Cardiac muscle cell (in vitro differentiated cells and primary cell): ENCODE data around the gene NHSL2. TPM values are rescaled to one million over a fixed set of nuclear protein-coding genes. Genes with fewer than 3 reads are reported as not detected.

Experiments used
- DNase-seq, 2 donors: peaks; one replicate each; pipeline versions ENCODE4 v3.0.0 to v3.0.0-alpha.2; 2010 to 2017; ENCODE audit warnings: low read depth in 1 of 2, low spot score in 1 of 2
- H3K27ac ChIP-seq: fragments of 200-600 bp; sonication (generic); 2 replicates; pipeline ENCODE4 v1.5.1; 2016
- H3K27me3 ChIP-seq: fragments of 200-600 bp; sonication (generic); 2 replicates; pipeline ENCODE4 v1.6.0; 2016; ENCODE audit warnings: control low read depth
- H3K36me3 ChIP-seq: fragments of 200-600 bp; sonication (generic); 2 replicates; pipeline ENCODE4 v1.5.1; 2016; ENCODE audit warnings: control low read depth
- H3K4me1 ChIP-seq: fragments of 200-600 bp; sonication (generic); 2 replicates; pipeline ENCODE4 v1.8.1; 2017; ENCODE audit warnings: low read depth, mild to moderate bottlenecking, mixed run types
- H3K4me3 ChIP-seq: fragments of 200-600 bp; sonication (generic); 2 replicates; pipeline ENCODE4 v1.5.1; 2016; ENCODE audit warnings: mild to moderate bottlenecking
- H3K9me3 ChIP-seq: fragments of 200-600 bp; sonication (generic); 2 replicates; pipeline ENCODE4 v1.5.1; 2017; ENCODE audit warnings: low read depth, mild to moderate bottlenecking, control low read depth
- polyA plus RNA-seq: library from polyadenylated mRNA; unstranded; fragments of >200 nt; fragmentation: Nextera tagmentation; extraction: Ambion mirVana; gene quantifications from 2 replicates; pipeline ENCODE4 v1.2.1, GENCODE V29; 2016
- total RNA-seq: library from RNA; depleted of rRNA; stranded (reverse); fragments of >200 nt; gene quantifications from 2 replicates; pipeline ENCODE4 v1.2.3, GENCODE V29; 2016
- TF ChIP-seq, protein P1 (sequence below): IDR thresholded peaks from 2 replicates; pipeline ENCODE4 v1.5.1; 2012; ENCODE audit warnings: low read depth, mild to moderate bottlenecking, low read length

NHSL2 gene
- total and polyA plus RNA-seq, 2 experiments from 2014 or later = 6.6 to 7.9 TPM

GRCh38 chrX:72018277-72019112 is 107.8 kb downstream of the NHSL2 start:
- Histone ChIP-seq H3K4me1 (peaks cover 3% of the 10 kb centered on the region), H3K27ac (peak overlapping the region; percentile 80)
- TF ChIP-seq, protein P1, sequence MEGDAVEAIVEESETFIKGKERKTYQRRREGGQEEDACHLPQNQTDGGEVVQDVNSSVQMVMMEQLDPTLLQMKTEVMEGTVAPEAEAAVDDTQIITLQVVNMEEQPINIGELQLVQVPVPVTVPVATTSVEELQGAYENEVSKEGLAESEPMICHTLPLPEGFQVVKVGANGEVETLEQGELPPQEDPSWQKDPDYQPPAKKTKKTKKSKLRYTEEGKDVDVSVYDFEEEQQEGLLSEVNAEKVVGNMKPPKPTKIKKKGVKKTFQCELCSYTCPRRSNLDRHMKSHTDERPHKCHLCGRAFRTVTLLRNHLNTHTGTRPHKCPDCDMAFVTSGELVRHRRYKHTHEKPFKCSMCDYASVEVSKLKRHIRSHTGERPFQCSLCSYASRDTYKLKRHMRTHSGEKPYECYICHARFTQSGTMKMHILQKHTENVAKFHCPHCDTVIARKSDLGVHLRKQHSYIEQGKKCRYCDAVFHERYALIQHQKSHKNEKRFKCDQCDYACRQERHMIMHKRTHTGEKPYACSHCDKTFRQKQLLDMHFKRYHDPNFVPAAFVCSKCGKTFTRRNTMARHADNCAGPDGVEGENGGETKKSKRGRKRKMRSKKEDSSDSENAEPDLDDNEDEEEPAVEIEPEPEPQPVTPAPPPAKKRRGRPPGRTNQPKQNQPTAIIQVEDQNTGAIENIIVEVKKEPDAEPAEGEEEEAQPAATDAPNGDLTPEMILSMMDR = peak; percentile 40

DNA sequence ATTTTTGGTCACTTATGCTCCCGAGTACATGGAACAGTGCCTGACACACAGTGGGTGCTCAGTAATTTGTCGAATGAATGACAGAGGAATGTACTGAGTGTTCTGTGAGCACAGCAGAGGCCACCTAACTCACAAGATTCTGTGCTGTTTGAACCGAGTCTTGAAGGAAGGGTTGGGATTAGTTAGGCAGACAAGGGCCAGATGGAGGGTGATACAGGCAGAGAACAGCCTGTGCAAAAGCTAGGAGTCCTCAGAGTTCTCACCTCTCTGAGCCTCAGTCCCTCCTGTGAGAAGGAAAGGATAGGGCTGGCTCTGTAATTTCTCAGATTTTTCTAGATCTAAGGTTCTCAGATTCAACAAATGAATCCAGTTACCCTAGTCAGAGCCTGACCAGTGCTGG is 108.8 kb downstream of the NHSL2 start:
- Histone ChIP-seq H3K9me3 (no peaks in the 10 kb centered on the region), H3K27me3 (no peaks in the 10 kb centered on the region), H3K4me1 (peaks cover 3% of the 10 kb centered on the region), H3K36me3 (no peaks in the 10 kb centered on the region), H3K4me3 (no peak overlapping the region), H3K27ac (no peak overlapping the region)
- no peak for DNase-seq
- TF ChIP-seq, protein P1 = no peak

More at GRCh38 chrX:72018277-72019112, 107.8 kb downstream of the NHSL2 start:
- Histone ChIP-seq H3K4me3 (no peak overlapping the region), H3K36me3 (no peaks in the 10 kb centered on the region), H3K9me3 (no peaks in the 10 kb centered on the region), H3K27me3 (no peaks in the 10 kb centered on the region)
- peak; percentile 82 to 92 for DNase-seq

DNA sequence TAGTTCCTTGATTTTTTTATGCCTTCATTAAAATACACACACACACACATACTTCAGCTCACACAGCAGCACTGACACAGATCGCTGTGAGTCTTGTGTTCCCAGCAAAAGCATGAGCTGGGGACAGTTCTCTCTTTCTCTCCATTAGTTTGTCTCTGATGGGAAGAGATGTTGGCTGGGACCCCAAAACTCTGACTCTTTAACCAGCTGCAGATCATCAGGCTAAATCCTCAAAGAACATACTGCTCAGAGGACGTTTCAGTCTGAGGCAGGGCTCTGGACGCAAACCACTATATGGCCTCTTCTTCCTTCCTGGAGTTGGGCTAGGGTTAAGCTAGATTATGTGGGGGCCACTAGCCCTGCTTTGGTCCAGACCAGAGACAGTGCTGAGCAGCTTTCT is 109.6 kb downstream of the NHSL2 start:
- Histone ChIP-seq H3K9me3 (no peaks in the 10 kb centered on the region), H3K4me1 (peaks cover 3% of the 10 kb centered on the region), H3K27me3 (no peaks in the 10 kb centered on the region), H3K36me3 (no peaks in the 10 kb centered on the region), H3K27ac (no peak overlapping the region), H3K4me3 (no peak overlapping the region)
- TF ChIP-seq, protein P1 = no peak
- no peak for DNase-seq

DNA sequence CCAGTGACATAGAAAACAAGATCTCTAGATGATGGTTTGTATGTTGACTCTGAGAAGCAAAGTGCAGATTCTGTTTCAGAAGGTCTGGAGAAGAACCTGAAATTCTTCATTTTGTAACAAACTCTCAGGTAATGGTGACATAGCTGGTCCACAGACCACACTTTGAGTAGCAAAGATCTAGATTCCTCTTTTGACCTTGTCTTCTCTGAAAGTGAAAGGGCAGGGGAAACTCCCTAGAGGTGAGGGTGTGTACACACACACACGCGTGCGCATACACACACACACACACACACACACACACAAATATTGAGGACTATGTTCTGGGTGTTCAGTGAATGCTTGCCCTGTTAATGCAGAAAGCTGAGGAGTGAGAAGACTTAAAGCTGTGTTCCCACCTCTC is 110.1 kb downstream of the NHSL2 start:
- no peaks in the 10 kb centered on the region for H3K27me3 ChIP-seq
- no peak overlapping the region for H3K27ac ChIP-seq
- no peak overlapping the region for H3K4me3 ChIP-seq
- H3K4me1 ChIP-seq = peaks cover 3% of the 10 kb centered on the region
- H3K36me3 ChIP-seq = no peaks in the 10 kb centered on the region
- H3K9me3 ChIP-seq = no peaks in the 10 kb centered on the region
- DNase-seq = no peak
- TF ChIP-seq, protein P1 = no peak

GRCh38 chrX:72021975-72022374 is 111.3 kb downstream of the NHSL2 start:
- no peak for DNase-seq
- Histone ChIP-seq H3K36me3 (no peaks in the 10 kb centered on the region), H3K4me1 (peaks cover 10% of the 10 kb centered on the region), H3K27me3 (no peaks in the 10 kb centered on the region), H3K27ac (no peak overlapping the region), H3K9me3 (no peaks in the 10 kb centered on the region), H3K4me3 (no peak overlapping the region)
- TF ChIP-seq, protein P1 = peak; percentile 50
